Kidney capillary endothelial cell (primary cell): ENCODE results near the gene TLX2.
A peak's percentile ranks its signal among the peaks of the same experiment; 100 is the strongest.

Experiments used
- DNase-seq: peaks from one replicate; pipeline ENCODE4 v3.0.0-alpha.2; 2018; ENCODE audit warnings: low spot score

Gene TLX2

DNA sequence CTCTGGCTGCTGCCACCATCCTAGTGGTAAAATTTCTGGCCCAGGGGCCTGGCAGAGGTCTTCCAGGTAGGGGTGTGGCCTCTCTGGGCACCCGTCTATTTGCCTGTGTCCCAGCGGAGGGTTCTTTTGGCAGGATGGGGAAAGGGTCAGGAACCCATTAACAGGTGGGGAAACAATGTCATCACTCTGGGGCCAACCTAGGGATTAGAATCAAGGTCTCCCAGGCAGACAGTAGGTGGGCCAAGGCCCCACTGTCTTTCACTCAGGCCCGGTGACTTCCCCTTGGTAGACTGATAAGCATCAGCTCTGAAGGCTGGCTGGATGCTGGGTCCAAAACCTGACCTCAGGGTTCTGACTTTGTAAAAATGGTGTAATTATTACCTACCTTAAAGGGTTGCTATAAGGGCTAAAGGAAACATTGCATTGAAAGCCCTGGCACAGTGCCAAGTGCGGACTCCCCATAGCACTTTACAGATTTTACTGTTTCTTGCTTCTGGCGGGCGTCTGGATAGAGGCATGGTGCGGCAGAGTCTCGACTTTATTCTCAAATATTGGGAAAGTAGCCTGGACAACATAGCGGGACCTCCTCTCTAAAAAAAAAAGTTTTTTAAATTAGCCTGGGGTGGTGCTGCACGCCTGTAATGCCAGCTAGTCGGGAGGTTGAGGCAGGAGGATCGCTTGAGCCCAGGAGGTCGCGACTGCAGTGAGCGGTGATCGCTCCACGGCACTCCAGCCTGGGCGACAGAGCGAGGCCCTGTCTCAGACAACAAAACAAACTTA is 17.1 kb upstream of the TLX2 start:
- no peak for DNase-seq

- DNase-seq, result no peak
Measured at GRCh38 chr2:74497777-74498499, 16.3 kb upstream of the TLX2 start.

GRCh38 chr2:74498500-74499266 is 15.6 kb upstream of the TLX2 start:
- no peak for DNase-seq

DNA sequence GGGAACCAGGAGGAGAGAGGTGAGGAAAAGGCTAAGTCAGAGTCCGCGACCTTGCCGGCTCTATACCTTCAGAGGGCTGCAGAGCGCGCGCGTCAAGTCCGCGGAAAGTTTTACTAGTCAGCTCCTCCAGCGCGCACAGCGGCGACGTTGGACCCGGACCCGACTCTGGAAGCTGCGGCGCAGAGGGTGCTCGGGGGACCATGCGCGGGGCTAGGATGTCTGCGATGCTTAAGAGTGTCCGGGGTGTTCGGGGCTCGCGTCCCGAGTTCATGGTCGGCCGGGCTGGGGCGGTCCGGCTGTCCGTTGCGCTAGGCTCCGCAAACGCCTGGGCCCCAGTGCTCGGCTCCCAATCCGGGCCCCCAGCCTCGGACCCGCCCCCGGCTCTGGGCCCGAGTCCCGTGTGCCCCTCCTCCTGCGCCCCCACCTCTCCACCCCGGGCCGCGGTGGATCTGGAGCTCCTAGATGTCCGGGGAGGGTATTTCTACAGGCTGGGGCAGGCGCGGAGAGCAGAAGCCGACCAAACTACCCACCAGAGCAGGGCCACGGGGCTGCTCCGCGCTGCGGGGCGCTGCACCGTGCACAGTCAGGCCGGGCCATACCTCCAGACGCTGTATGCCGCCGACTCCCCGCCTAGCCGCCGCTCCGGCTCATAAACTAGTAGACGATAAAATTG is 14.8 kb upstream of the TLX2 start, which contains the start of gene LBX2:
TSS of gene LBX2 (minus strand) at position 337 of the 673 bp plus-strand sequence. CDS start at position 271, 66 bp downstream.
- no peak for DNase-seq

- DNase-seq, result no peak
Measured at GRCh38 chr2:74499940-74500577, 14.2 kb upstream of the TLX2 start.

DNA sequence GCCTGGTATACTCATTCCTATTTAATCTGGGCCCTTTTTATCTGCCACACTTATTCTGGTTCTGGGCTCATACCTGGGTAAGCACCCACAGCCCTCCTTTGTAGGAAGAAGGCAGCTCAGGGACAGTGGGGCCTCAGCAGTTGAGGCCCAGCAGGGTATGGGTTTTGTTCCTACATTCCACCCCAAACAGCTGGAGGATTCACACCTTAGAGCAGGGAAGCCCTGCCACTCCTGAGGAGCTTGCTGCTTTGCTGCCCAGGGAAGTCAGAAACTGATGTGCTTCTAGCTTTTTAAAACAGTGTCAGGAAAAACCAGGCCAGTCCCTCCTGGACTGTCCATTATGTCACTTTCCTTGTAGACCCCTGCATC is 13.7 kb upstream of the TLX2 start:
- DNase-seq, result no peak

GRCh38 chr2:74501335-74502071 is 12.7 kb upstream of the TLX2 start:
- DNase-seq, result no peak

GRCh38 chr2:74502147-74502719 is 12.0 kb upstream of the TLX2 start:
- DNase-seq, result no peak

GRCh38 chr2:74502720-74503505 is 11.3 kb upstream of the TLX2 start:
- peak; percentile 88 for DNase-seq

- no peak for DNase-seq
Measured at GRCh38 chr2:74503506-74504475, 10.5 kb upstream of the TLX2 start.

GRCh38 chr2:74504591-74504990 is 9.7 kb upstream of the TLX2 start:
- no peak for DNase-seq

GRCh38 chr2:74505448-74506246 is 8.6 kb upstream of the TLX2 start:
- DNase-seq, result no peak

DNA sequence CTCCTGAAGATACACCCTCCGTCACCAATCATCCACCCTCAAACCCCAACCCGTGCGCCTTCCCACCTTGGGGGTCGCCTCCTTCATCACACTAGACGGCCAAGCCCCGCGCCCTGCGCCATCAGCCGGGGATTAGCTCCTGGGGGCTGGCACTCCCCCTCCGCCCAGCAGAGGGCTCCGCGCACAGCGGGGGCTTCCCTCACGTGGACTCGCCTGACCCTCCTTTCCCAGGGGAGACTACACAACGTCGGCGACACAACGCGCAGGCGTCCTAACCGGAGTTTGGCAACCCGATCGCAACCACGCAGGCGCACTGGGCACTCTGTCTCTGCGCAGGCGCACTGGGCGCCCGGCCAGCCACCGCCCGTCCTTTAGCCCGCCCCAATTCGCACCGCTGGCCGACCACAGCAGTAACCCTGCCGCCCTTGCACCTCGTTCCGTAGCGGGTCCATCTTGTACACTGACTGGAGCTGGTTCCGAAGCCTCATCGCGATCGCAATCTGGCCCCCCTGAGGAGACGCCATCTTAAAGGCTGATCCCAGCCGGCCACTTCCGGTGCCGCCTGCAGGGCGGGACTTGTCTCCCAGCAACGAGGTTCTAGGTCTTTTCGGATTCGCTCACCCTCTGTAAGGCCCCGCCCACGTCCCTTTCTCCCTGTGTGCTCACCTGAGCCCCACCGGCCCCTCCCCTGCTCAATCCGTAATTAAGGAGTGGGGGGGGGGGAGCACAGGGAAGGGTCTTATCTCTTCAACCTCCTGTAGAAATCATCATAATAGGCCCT is 6.9 kb upstream of the TLX2 start, which contains the start of gene PCGF1:
TSS of gene PCGF1 (minus strand) at position 551 of the 781 bp plus-strand sequence. CDS start at position 524, 27 bp downstream.
- DNase-seq, result peak; percentile 95

DNA sequence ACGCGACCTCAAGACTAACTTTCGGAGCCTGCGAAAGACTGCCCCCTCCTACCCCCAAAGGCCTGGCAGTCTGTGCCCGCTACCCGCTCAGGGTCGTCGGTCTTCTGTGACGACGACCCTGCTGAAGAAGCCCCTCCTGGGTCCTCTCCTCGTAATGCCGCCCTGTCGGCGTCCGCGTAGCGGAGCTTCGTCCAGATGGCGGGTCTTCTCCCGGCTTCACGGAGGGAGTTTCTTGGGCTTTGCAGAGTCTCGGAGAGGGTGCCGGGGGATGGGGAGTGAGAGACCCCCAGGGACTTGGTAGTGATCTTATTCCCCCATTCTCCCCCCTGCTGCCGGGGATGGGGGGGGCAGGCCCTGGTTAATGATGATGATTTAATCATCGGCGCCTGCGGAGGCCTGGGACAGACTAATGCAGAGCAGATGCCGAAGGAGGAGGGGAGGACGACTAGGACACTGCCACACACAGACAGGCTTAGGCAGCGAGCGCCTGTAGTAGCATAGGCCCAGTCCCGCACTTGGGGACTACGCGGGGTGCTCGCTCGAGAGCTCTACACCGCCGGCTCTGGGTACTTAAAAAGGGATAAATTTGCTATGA is 6.2 kb upstream of the TLX2 start:
- no peak for DNase-seq

DNA sequence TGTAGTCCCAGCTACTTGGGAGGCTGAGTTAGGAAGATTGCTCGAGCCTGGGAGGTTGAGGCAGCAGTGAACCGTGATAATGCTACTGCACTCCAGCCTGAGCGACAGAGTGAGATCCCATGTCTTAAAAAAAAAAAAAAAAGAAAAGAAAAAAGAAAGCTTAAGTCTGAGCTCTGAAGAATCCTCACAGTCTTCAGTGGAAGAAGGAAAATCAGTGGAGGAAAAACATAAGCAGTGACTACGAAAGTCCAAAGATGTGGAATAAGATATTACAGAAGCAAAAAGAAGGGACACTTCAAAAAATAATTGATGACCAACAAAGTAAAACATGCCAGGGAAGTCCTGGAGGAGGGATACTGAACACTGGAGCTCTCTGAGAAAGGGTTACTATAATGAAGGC is 4.0 kb upstream of the TLX2 start:
- DNase-seq, result no peak
